SJSA1 (cell line): Measurements from ENCODE around the gene GAB3. TPM values are rescaled to one million over a fixed set of nuclear protein-coding genes. Genes with fewer than 3 reads are reported as not detected.

Source experiments
- DNase-seq, 2 experiments: peaks; one replicate each; pipeline ENCODE4 v3.0.0-alpha.2; 2015 to 2020; ENCODE audit warnings: low spot score in 2 of 2, low read depth in 1 of 2
- H3K27ac ChIP-seq: fragments of 250-450 bp; sonication (Bioruptor Pico); 2 replicates; pipeline ENCODE4 v1.5.1; 2020; ENCODE audit warnings: mild to moderate bottlenecking, moderate library complexity
- H3K27me3 ChIP-seq: fragments of 250-450 bp; sonication (Bioruptor Pico); replicated peaks from 2 replicates; pipeline ENCODE4 v1.5.1; 2020; ENCODE audit warnings: mild to moderate bottlenecking, moderate library complexity
- H3K36me3 ChIP-seq: fragments of 250-450 bp; sonication (Bioruptor Pico); 2 replicates; pipeline ENCODE4 v1.5.1; 2020; ENCODE audit warnings: mild to moderate bottlenecking
- H3K4me1 ChIP-seq: fragments of 250-450 bp; sonication (Bioruptor Pico); replicated peaks from 2 replicates; pipeline ENCODE4 v1.6.1; 2021; ENCODE audit warnings: mild to moderate bottlenecking
- H3K4me3 ChIP-seq: fragments of 250-450 bp; sonication (Bioruptor Pico); 2 replicates; pipeline ENCODE4 v1.5.1; 2020; ENCODE audit warnings: mild to moderate bottlenecking
- H3K9me3 ChIP-seq: fragments of 250-450 bp; sonication (Bioruptor Pico); replicated peaks from 2 replicates; pipeline ENCODE4 v1.5.1; 2020; ENCODE audit warnings: mild to moderate bottlenecking
- total RNA-seq: library from RNA; depleted of rRNA; stranded (reverse); fragments of >200 nt; shearing (Covaris generic); gene quantifications from 2 replicates; pipeline ENCODE4 v1.2.3, GENCODE V29; 2014

The GAB3 gene
- total RNA-seq, 1 experiment from 2014 or later: 0.95 TPM

- DNase-seq: no peak
- no peaks in the 10 kb centered on the region for H3K36me3 ChIP-seq
- H3K4me1 ChIP-seq: peaks cover 28% of the 10 kb centered on the region
- no peaks in the 10 kb centered on the region for H3K9me3 ChIP-seq
- H3K4me3 ChIP-seq: no peak overlapping the region
- no peaks in the 10 kb centered on the region for H3K27me3 ChIP-seq
- H3K27ac ChIP-seq: no peak overlapping the region
Observed at GRCh38 chrX:154721155-154721554, 29.7 kb downstream of the GAB3 start.

GRCh38 chrX:154720067-154720466 lies 30.8 kb downstream of the GAB3 start:
- no peaks in the 10 kb centered on the region for H3K9me3 ChIP-seq
- H3K4me1 ChIP-seq: peaks cover 28% of the 10 kb centered on the region
- H3K36me3 ChIP-seq: no peaks in the 10 kb centered on the region
- no peak overlapping the region for H3K27ac ChIP-seq
- H3K27me3 ChIP-seq: no peaks in the 10 kb centered on the region
- DNase-seq: no peak
- H3K4me3 ChIP-seq: no peak overlapping the region

GRCh38 chrX:154719132-154719675 lies 31.7 kb downstream of the GAB3 start:
- H3K9me3 ChIP-seq: no peaks in the 10 kb centered on the region
- H3K27ac ChIP-seq: no peak overlapping the region
- no peaks in the 10 kb centered on the region for H3K27me3 ChIP-seq
- H3K36me3 ChIP-seq: no peaks in the 10 kb centered on the region
- peaks cover 28% of the 10 kb centered on the region for H3K4me1 ChIP-seq
- H3K4me3 ChIP-seq: no peak overlapping the region
- DNase-seq: no peak

- H3K4me1 ChIP-seq: peaks cover 28% of the 10 kb centered on the region
- no peak overlapping the region for H3K4me3 ChIP-seq
- no peak overlapping the region for H3K27ac ChIP-seq
Observed at GRCh38 chrX:154718616-154719015, 32.3 kb downstream of the GAB3 start.

GRCh38 chrX:154717824-154718223 lies 33.1 kb downstream of the GAB3 start:
- Histone ChIP-seq H3K4me1 (peaks cover 34% of the 10 kb centered on the region), H3K27me3 (no peaks in the 10 kb centered on the region), H3K9me3 (no peaks in the 10 kb centered on the region), H3K27ac (no peak overlapping the region), H3K4me3 (no peak overlapping the region), H3K36me3 (no peaks in the 10 kb centered on the region)
- DNase-seq: peak; percentile 66 to 69

More at GRCh38 chrX:154718616-154719015, 32.3 kb downstream of the GAB3 start:
- H3K36me3 ChIP-seq: no peaks in the 10 kb centered on the region
- H3K27me3 ChIP-seq: no peaks in the 10 kb centered on the region
- H3K9me3 ChIP-seq: no peaks in the 10 kb centered on the region
- no peak for DNase-seq

GRCh38 chrX:154715825-154716224 lies 35.1 kb downstream of the GAB3 start:
- H3K27me3 ChIP-seq: no peaks in the 10 kb centered on the region
- H3K27ac ChIP-seq: no peak overlapping the region
- H3K9me3 ChIP-seq: no peaks in the 10 kb centered on the region
- DNase-seq: no peak
- peaks cover 42% of the 10 kb centered on the region for H3K4me1 ChIP-seq
- H3K4me3 ChIP-seq: no peak overlapping the region
- H3K36me3 ChIP-seq: no peaks in the 10 kb centered on the region

- DNase-seq: no peak
Observed at GRCh38 chrX:154714925-154715324, 36.0 kb downstream of the GAB3 start.

GRCh38 chrX:154712781-154713740 lies 37.8 kb downstream of the GAB3 start:
- peak; percentile 42 to 70 for DNase-seq

More at GRCh38 chrX:154714925-154715324, 36.0 kb downstream of the GAB3 start:
- no peaks in the 10 kb centered on the region for H3K27me3 ChIP-seq
- no peaks in the 10 kb centered on the region for H3K9me3 ChIP-seq
- H3K4me1 ChIP-seq: peaks cover 42% of the 10 kb centered on the region
- H3K27ac ChIP-seq: no peak overlapping the region
- H3K36me3 ChIP-seq: no peaks in the 10 kb centered on the region
- H3K4me3 ChIP-seq: no peak overlapping the region

GRCh38 chrX:154711264-154711663 lies 39.6 kb downstream of the GAB3 start:
- Histone ChIP-seq H3K4me3 (no peak overlapping the region), H3K27ac (no peak overlapping the region), H3K9me3 (no peaks in the 10 kb centered on the region), H3K27me3 (no peaks in the 10 kb centered on the region), H3K4me1 (peaks cover 14% of the 10 kb centered on the region), H3K36me3 (no peaks in the 10 kb centered on the region)
- DNase-seq: no peak

More at GRCh38 chrX:154712781-154713740, 37.8 kb downstream of the GAB3 start:
- H3K9me3 ChIP-seq: no peaks in the 10 kb centered on the region
- no peaks in the 10 kb centered on the region for H3K36me3 ChIP-seq
- peaks cover 25% of the 10 kb centered on the region for H3K4me1 ChIP-seq
- H3K27me3 ChIP-seq: no peaks in the 10 kb centered on the region
- no peak overlapping the region for H3K4me3 ChIP-seq
- no peak overlapping the region for H3K27ac ChIP-seq

- DNase-seq: no peak
- no peak overlapping the region for H3K4me3 ChIP-seq
- H3K9me3 ChIP-seq: no peaks in the 10 kb centered on the region
- H3K27me3 ChIP-seq: no peaks in the 10 kb centered on the region
- H3K27ac ChIP-seq: no peak overlapping the region
- H3K36me3 ChIP-seq: no peaks in the 10 kb centered on the region
- peaks cover 14% of the 10 kb centered on the region for H3K4me1 ChIP-seq
Observed at GRCh38 chrX:154710309-154710708, 40.6 kb downstream of the GAB3 start.

- no peaks in the 10 kb centered on the region for H3K4me1 ChIP-seq
- DNase-seq: no peak
- no peak overlapping the region for H3K27ac ChIP-seq
- no peaks in the 10 kb centered on the region for H3K9me3 ChIP-seq
- no peaks in the 10 kb centered on the region for H3K27me3 ChIP-seq
- no peaks in the 10 kb centered on the region for H3K36me3 ChIP-seq
- H3K4me3 ChIP-seq: no peak overlapping the region
Observed at GRCh38 chrX:154698630-154699248, 52.1 kb downstream of the GAB3 start.

- DNase-seq: no peak
- Histone ChIP-seq H3K36me3 (no peaks in the 10 kb centered on the region), H3K4me3 (no peak overlapping the region), H3K27me3 (no peaks in the 10 kb centered on the region), H3K27ac (no peak overlapping the region), H3K4me1 (no peaks in the 10 kb centered on the region), H3K9me3 (no peaks in the 10 kb centered on the region)
Observed at GRCh38 chrX:154696676-154697045, 54.2 kb downstream of the GAB3 start.

GRCh38 chrX:154695911-154696675 lies 54.8 kb downstream of the GAB3 start:
- no peak for DNase-seq
- H3K36me3 ChIP-seq: no peaks in the 10 kb centered on the region
- H3K27me3 ChIP-seq: no peaks in the 10 kb centered on the region
- H3K4me3 ChIP-seq: no peak overlapping the region
- H3K27ac ChIP-seq: no peak overlapping the region
- no peaks in the 10 kb centered on the region for H3K4me1 ChIP-seq
- no peaks in the 10 kb centered on the region for H3K9me3 ChIP-seq
